Fibroblast of mammary gland (primary cell): ENCODE data around the gene VWF.

Experiments
- DNase-seq: peaks from one replicate; pipeline ENCODE4 v3.0.0-alpha.2; 2010; ENCODE audit warnings: low read depth
- H3K4me3 ChIP-seq: 2 replicates; pipeline ENCODE4 v1.5.1; 2011; ENCODE audit warnings: low read depth, mild to moderate bottlenecking, low read length, moderate library complexity; ENCODE audit not compliant: control insufficient read depth
- TF ChIP-seq, protein P1 (sequence below): conservative IDR thresholded peaks from 2 replicates; pipeline ENCODE4 v1.5.1; 2011; ENCODE audit warnings: low read depth, low read length, inconsistent platforms; ENCODE audit not compliant: control insufficient read depth, insufficient read depth

VWF gene

DNA sequence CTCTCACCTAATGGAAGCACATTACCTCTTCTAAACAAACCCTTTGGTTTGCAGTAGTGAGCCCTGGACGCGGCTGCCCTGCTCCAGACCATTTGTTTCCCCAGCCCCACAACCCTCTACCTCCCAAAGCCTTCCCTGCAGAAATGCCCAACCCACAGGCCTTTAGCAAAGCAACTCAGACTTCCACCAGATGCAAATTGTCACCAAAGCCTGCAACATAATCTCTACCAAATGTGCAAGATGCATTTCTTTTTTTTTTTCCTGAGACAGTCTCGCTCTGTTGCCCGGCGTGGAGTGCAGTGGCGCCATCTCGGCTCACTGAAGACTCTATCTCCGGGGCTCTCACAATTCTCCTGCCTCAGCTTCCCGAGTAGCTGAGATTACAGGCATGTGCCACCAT lies 56.2 kb downstream of the VWF start:
- DNase-seq, result no peak
- TF ChIP-seq, protein P1, sequence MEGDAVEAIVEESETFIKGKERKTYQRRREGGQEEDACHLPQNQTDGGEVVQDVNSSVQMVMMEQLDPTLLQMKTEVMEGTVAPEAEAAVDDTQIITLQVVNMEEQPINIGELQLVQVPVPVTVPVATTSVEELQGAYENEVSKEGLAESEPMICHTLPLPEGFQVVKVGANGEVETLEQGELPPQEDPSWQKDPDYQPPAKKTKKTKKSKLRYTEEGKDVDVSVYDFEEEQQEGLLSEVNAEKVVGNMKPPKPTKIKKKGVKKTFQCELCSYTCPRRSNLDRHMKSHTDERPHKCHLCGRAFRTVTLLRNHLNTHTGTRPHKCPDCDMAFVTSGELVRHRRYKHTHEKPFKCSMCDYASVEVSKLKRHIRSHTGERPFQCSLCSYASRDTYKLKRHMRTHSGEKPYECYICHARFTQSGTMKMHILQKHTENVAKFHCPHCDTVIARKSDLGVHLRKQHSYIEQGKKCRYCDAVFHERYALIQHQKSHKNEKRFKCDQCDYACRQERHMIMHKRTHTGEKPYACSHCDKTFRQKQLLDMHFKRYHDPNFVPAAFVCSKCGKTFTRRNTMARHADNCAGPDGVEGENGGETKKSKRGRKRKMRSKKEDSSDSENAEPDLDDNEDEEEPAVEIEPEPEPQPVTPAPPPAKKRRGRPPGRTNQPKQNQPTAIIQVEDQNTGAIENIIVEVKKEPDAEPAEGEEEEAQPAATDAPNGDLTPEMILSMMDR, result no peak
- H3K4me3 ChIP-seq, result no peak overlapping the region

DNA sequence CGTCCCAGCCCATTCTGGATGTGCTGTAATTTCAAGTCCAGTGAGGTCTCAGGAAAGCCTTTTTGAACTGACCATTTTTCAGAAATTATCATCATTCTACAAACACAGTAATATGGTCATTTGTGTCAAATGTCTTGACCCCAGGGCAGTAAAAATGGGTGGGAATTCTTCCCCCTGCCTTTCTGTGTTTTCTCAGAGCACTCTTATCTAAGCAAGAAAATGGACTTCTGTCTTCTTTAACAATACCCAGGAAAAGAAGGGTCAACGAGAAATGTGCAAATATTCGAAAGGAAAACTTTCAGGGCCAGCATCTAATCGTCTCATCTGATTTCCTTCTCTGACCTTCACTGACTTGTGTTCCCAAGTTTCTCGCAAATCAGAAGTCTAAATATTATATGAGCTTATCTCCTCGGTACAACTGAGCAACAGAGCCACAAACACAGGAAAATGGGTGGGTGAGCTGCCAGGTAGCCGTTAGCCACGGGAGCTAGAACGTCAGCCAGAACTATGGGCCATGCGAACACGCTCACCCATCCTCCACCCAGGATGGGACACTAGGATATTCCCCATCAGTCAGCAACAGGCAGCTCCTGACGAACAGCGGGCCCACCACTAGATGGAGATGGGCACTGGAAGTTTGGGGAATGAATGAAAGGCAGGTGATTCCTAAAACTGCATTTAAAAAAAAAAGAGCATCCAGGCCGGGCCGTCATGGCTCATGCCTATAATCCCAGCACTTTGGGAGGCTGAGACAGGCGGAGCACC lies 57.1 kb downstream of the VWF start:
- DNase-seq, result peak; percentile 49
- no peak overlapping the region for H3K4me3 ChIP-seq
- TF ChIP-seq, protein P1, result peak; percentile 46

DNA sequence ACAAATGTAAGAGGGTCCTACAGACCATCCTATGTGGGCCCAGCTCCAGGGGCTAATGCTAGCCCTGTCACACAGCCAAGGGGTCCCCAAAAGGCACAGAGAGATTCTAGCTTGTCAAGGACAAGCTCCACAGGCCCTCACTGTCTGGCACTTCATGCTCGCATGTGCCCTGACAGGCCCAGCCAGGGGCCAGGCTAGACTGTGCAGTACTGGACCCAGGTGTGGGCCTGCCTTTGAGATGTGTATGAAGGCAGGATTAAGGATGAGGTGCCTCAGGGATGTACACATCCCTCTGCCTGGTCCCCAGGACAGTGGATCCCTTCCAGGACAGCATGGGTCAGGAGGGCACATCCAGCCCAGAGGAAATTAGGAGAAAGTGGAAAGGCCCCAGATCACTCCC lies 57.8 kb downstream of the VWF start:
- TF ChIP-seq, protein P1, result no peak
- H3K4me3 ChIP-seq, result no peak overlapping the region
- DNase-seq, result no peak

DNA sequence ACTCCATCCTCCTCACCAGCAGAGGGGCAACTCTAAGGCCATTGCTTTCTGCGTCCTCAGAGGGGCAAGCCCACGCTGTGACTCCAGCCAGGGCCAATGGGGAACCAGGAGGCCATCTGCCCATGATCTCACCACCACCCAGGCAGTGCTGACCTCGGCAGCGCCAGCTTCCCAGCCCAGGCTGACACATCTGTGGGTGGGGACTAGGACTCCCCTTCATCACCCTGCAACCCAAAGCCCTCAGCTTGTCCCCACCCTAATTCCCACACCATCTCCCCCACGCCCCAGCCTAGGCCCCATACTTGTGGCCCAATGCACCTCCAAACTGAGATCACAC lies 58.6 kb downstream of the VWF start:
- TF ChIP-seq, protein P1, result no peak
- H3K4me3 ChIP-seq, result no peak overlapping the region
- peak; percentile 57 for DNase-seq

DNA sequence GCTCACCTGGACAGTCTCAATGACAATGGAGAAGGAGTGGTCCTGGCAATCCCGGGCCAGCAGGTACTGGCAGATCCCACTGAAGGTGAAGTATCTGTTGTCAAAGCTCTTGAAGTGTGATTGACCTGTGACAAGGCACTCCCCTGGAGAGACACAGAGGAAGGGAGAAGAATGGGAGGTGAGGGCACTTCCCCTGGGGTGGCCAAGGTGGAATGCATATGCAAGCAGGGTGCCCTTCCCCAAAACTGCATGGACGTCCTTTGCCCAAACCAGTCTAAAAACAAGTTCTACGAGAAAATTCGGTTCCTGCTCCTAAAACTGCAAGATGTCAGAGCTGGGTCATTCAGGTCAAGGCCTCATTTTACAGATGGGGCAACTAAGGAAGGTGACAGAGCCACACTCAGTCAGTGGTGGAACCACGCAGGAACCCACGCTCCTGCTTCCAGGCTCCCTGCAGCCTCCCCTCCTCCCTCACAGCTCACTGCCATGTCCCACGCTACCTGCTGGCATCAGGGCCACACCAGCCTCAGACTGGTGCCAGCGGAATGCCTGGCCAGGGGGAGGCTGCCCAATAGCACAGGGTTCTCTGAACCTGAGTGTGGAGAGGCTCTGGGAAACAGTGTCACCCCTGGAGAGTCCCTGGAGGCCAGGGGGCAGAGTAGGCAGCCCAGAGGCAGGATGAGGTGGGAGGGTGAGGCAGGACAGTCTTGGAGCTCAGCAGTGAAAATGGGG lies 59.2 kb downstream of the VWF start:
- TF ChIP-seq, protein P1, result no peak
- DNase-seq, result no peak
- no peak overlapping the region for H3K4me3 ChIP-seq

DNA sequence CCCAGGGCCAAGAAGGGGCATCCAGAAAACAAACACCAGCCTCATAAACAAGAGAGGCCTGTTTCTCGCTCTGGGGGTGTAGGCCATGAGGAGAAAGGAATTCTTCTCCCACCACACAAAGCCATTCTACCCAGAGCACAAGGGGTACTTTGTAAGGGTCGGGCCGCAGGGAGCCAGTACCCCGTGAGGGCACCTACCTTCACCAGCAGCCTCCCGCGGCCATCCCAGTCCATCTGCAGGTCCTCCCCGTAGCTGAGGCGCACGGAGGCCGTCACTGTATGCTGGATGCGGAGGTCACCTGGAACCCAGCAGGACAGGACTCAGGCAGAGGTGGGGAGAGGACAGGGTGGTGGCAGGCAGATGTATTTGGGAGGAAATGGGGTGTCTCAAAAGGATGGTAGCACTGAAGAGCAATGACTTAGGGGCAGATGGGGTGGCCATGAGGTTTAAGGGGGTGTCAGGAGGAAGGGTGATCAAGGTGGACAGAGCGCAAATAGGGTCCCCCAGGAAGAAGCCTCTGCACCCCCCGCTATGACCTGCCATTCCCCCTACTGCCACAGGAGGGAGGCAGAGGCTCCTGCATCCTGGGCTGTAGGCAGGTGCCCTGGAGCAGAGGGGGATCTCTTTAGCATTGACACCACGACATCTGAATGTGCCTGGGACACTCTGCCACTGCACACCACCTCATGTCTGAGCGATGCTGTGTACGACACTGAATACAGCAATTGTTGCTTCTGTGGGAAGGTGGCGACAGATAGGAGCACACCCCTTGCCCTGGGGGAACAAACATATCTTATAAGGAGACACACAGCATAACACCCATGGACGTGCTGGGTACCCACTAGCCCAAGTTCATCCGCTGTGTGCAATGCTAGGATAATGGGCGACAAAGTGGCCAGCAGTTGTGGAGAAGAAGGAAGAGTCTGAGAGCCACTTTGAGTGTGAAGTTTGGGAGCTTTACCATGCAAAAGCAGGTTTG lies 61.4 kb downstream of the VWF start:
- no peak overlapping the region for H3K4me3 ChIP-seq
- TF ChIP-seq, protein P1, result peak; percentile 99
- DNase-seq, result peak; percentile 44
